Suprapubic skin (tissue), 3 donors: Measurements from ENCODE around the gene LENG8.

Experiments
- CTCF ChIP-seq, 2 donors: fragments of 200-600 bp in 1 of 2; fragments of 450-650 bp in 1 of 2; sonication (generic) in 1 of 2; IDR thresholded peaks; one replicate each; pipeline ENCODE4 v1.5.1; 2016 to 2019; ENCODE audit warnings: antibody characterized with exemption in 2 of 2, mild to moderate bottlenecking in 1 of 2, moderate library complexity in 1 of 2
- POLR2A ChIP-seq, 2 donors: fragments of 450-650 bp; IDR thresholded peaks; one replicate each; pipeline ENCODE4 v1.6.1; 2017; ENCODE audit warnings: antibody characterized with exemption in 2 of 2, mild to moderate bottlenecking in 2 of 2, moderate library complexity in 2 of 2

GRCh38 chr19:54448040-54448773 is 792 bp upstream of the LENG8 start:
- TF ChIP-seq CTCF (IDR thresholded peaks at IDR 0.05), result no peak
- no peak for TF ChIP-seq POLR2A (IDR thresholded peaks at IDR 0.05)
